HepG2 (cell line): ENCODE data around the gene RNASE7.

Experiments
- FOXA1 ChIP-seq, 2 experiments: fragments of 450-650 bp in 1 of 2; sonication (generic) in 1 of 2; formaldehyde crosslinking in 1 of 2; IDR thresholded peaks; 2 replicates each; pipeline versions ENCODE4 v1.4.0 to v1.6.1; 2016 to 2020; ENCODE audit warnings: missing genetic modification reagents in 1 of 2
- MAFF ChIP-seq: IDR thresholded peaks from 2 replicates; pipeline ENCODE4 v1.6.1; 2011; ENCODE audit warnings: low read depth, low read length, improper control_type of control experiment
- NFYC ChIP-seq: IDR thresholded peaks from 2 replicates; pipeline ENCODE4 v1.6.1; 2016; ENCODE audit warnings: missing genetic modification reagents, missing compliant biosample characterization

DNA sequence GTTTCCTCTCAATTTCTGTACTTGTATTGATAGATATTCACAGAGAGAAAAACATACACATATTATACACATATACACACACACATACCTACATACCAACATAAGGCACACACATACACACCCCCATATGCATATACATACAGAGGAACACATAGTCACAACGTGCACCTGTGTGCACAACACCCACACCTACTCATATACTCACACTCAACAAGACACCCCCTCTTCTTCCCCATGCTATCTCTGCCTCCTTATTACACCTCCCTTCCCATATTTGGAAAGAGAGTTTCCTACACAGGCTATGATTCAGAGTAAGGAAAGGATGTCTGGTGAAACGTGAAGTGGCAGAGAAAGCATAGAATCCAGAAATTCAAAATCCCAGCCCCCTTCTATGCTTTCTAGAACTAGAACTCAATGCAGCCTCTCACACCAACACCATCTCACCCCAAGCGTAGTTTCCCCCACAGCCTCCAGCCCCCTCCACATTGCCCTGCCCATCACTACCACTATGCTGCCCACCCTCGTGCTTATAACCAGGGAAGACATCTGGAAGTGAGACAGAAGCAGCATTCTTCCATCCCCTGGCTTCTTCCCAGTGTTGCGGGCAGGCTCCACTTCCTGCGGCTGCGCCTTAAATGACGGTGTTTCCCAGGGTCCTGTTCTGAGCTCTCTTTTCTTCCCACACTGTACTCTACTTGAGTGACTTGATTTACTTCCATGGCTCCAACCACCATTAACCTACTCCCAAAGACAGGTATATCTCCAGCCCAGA, 17.9 kb downstream of the RNASE7 start:
- TF ChIP-seq MAFF: no peak
- no peak for TF ChIP-seq NFYC
- no peak for TF ChIP-seq FOXA1 (IDR thresholded peaks at IDR 0.05)
- no peak for TF ChIP-seq FOXA1 (CRISPR knock-in tag; IDR thresholded peaks at IDR 0.05)
